Limb (tissue), 2 donors: ENCODE data around the gene GRM1.

ENCODE experiments used
- DNase-seq, 2 donors: peaks; one replicate each; pipeline ENCODE4 v3.0.0-alpha.2; 2016; ENCODE audit errors: extremely low spot score in 2 of 2

The GRM1 gene

DNA sequence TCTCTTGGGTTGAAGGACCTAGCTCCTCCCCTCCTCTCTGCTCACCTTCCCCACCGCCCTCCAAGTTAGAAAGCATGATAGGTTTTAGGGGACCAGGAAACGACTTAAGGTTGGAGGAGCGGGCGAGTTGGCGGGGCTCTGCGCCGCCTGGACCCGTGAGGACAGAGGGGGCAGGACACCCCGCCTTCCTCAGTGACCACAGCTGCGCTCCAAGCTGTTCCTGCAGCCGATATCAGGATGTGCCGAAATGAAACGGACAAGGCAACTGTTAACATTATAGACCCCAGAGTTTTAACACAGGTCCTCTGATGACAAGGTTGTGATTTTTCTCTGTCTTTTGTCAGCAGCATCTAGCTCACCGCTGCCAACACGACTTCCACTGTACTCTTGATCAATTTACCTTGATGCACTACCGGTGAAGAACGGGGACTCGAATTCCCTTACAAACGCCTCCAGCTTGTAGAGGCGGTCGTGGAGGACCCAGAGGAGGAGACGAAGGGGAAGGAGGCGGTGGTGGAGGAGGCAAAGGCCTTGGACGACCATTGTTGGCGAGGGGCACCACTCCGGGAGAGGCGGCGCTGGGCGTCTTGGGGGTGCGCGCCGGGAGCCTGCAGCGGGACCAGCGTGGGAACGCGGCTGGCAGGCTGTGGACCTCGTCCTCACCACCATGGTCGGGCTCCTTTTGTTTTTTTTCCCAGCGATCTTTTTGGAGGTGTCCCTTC, at the start of gene GRM1:
Gene GRM1, plus strand, starts transcription at position 212 of the 722 bp plus-strand sequence. Its CDS starts 456 bp downstream, at position 668.
- no peak for DNase-seq

DNA sequence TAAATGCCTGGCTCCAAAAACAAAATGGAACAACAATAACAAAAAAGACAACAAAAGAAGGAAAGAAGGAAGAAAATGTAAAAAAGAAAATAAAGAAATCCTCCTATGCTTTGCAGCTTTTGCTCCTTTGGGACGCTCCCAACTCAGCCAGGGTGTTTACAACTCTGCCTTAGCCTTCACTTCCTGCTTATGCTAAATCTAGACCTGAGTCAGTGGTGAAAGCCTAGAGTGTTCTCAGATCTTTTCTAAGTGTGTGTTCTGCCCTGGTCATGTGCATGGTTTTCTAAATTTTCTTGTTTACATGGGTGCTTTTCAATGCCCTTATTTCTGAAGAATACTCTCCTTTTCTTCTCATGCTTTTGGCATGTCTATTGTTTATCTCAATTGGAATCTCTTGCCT, 19.5 kb upstream of the GRM1 start:
- no peak for DNase-seq

DNA sequence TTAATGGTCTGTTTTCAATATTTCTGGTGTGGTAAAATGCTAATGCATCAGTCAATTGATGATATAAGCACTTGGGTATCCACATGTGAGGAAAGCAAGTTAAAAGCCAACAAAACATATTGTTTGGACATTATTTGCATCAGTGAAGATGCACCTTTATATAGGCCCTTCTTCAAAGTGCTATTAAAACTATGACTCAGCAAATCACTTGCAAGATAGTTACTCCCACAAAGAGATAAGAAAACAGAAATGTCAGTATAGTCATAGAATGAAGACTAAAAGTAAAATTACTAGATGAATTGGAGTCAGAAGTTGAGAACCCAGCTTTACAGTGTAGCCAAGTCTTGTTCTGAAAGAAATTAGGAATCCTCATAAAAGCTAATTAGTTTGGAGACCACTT, 14.6 kb upstream of the GRM1 start:
- no peak for DNase-seq

DNA sequence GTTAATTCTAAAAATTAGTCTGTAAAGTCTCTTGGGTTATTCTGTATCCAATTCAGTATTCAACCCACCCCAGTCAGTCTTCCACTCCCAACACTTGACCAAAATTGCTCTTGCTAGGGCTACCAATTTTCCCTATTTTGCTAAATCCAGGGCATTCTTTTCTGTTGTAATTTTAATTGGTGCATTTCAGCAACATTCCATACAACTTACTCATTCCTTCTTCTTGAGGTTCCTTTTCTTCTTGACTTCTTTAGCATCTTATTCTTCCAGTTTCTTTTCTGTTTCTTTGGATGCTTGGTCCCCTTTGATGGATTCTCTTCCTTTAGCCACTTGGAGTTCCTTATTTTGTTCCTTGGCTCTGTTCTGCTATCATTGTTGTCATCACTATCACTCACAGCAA, 11.2 kb upstream of the GRM1 start:
- no peak for DNase-seq

DNA sequence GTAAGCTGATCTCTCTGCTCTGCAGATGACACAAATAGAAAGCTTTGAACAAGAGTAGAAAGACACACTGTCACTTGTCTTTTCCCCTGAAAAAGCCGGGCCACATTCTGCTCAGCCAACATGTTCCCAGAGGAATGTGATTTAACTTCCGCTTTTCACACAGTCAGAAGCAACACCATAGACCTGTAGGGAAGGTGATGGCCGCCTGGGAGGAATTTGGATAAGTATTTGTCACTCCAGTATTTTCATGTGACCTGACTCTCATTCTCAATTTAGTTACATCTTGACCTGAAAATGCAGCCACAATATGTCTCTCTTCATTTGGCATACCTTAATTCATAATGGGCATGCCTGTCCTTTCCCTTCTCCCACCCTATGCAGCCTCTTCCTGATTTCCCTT, 2.0 kb upstream of the GRM1 start:
- DNase-seq = no peak

DNA sequence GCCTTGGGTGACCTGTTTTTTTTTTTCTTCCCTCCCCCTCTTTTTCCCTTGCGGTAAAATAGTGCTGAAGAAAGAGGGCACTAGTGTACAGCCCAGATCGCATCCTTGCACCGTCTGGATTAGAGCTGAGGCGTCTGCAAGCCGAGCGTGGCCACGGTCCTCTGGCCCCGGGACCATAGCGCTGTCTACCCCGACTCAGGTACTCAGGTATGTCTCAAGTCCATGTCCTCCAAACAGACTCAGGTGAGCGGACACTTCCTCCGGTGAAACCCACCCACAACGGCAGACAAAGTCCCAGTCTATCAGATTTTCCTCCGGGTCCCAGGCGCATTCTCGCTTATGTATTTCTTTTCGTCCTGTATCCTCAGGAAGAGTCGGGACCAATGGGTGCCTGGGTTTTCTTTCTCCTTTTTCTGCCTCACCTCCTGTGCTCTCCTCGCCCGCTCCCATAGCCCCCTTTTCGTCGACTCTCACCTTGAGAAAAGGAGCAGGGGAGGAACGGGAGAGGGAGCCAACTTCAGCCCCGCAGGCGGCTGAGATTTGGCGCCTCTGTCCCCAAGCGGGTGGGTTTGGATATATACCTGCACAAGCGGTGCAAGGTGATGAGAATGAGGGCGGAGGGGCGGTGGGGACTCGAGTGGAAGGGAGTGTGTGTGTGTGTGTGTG, 1.1 kb upstream of the GRM1 start:
- peak in 1 of 2 donors; percentile 31 for DNase-seq

DNA sequence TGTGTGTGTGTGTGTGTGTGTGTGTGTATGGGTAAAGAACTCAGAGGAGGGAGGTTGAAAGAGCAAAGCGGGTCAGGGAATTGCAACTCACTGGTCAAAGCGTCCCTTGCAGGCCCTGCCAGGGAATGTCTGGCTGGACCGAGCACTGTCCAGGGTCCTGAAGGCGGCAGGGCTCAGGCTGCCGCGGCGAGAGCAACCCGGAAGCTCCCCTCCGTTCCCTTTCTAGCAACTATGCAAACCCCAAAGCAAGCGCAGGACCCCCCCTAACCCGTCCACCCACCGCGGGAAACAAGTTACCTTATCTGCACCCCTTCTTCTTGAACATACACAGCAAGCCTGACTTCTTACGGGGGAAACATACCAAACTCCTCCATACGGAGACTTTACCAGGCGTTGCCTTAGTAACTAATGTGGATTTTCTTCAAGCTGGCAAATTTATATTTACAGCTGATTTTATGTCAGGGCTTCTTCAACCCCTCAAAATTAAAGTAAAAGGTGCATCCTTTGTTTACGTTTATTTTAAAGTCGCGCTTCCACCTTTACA, 538 bp upstream of the GRM1 start:
- DNase-seq = peak; percentile 67 to 83

DNA sequence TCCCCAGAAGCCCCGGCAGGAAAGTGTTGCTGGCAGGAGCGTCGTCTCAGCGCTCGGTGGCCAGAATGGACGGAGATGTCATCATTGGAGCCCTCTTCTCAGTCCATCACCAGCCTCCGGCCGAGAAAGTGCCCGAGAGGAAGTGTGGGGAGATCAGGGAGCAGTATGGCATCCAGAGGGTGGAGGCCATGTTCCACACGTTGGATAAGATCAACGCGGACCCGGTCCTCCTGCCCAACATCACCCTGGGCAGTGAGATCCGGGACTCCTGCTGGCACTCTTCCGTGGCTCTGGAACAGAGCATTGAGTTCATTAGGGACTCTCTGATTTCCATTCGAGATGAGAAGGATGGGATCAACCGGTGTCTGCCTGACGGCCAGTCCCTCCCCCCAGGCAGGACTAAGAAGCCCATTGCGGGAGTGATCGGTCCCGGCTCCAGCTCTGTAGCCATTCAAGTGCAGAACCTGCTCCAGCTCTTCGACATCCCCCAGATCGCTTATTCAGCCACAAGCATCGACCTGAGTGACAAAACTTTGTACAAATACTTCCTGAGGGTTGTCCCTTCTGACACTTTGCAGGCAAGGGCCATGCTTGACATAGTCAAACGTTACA, 817 bp downstream of the GRM1 start:
- no peak for DNase-seq

DNA sequence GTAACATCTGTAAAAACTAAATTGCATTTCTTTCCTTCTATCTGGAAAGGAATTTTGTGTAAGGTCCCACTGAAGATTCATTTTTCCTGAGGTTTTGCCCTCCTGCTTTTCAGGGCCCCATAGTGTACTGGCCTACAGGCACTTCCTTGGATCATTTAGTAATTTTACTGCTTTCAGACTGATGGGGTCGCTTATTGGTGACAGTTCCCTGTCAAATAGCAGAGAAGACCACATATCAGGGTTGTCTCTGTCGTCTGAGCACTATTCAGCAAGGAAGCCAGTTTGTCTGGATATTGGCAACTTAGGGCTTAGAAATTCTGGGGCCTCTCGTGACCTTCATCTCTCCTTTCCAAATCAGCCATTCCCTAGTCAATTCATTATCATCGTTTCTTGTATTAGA, 3.5 kb downstream of the GRM1 start:
- no peak for DNase-seq

DNA sequence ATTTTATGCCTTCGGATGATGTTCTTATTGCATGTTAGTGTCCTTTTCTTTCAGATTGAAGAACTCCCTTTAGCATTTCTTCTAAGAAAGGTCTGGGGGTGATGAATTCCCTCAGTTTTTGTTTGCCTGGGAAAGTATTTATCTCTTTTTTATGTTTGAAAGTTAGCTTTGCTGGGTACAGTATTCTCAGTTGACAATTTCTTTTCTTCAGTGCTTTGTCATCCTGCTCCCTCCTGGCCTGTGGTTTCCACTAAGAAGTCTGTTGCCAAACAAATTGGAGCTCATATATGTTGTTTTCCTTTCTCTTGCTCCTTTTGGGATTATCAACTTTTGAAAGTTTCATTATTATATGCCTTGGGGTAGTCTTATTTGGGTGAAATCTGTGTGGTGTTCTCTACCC, 11.5 kb downstream of the GRM1 start:
- DNase-seq = no peak

DNA sequence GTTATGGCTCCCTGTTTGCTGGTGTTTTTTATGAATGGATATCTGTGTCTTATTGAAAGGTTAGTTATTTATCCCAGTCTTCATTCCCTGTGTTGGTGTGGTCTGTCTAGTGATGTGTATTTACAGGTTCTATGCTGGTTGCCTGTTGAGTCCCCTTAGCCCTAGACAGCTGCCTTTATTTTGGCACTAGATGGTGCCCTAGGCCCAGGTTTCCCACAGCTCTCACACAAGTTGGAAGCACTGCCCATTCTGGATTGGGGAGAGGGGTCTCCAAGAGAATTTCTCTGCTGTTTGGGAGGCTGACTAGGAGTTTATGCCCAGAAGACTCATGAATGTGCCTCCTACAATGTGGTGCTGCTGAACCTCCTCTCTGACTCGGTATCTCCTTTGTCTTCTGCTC, 12.4 kb downstream of the GRM1 start:
- DNase-seq = no peak

DNA sequence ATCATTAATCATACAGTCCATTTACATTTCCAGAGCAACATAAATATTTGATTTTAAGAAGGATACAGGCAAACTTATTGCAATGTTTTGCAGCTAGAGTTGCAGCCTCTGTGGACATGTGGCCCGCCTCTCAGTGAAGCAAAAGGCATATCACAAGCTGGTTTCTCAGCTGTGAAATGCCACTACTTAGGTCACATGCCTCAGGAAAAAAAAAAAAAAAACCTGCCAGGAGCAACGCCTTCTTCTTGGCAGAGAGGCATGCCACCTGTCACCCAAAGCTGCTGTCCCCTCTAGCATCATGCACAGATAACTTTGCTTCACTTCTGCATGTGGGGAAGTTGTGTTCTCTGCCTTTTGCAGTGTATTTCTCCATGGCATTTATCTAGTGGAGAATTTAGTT, 18.5 kb downstream of the GRM1 start:
- DNase-seq = peak in 1 of 2 donors; percentile 11

DNA sequence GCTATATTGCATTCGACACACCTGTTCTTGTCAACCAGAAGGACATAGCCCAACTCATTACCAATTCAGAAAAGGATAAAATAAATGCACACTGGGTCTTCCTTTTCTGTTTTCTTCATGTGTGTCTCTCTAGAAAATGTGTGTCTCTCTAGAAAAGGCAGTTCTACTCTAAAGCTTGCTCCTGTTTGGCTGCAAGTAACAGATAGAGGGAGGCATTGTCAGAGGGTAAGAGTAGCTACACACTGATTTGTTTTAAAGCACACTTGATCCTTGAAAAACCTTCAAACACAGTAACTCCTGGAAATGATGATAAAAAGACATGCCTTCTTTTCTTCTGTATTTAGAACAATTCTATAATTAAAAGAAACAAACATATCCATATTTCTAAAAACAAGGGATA, 21.3 kb downstream of the GRM1 start:
- DNase-seq = no peak

DNA sequence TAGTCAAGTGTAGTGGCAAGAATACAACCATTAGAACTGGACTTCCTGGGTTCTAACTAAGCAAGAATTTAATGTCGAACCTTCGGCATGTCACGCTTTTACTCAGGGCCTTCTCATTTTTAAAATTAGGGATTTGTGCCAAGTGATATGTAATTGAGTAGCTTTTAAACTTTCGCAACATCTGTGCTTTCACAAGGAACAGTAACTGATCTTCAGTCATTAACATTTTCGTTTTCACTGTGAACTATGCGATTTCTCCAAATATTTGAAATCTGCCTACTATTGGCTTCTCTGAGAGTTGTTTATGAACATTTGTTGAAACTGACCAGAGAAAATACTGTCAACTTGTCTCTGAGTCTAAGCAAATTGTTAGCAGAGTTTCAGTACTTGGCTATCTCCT, 27.6 kb downstream of the GRM1 start:
- no peak for DNase-seq

DNA sequence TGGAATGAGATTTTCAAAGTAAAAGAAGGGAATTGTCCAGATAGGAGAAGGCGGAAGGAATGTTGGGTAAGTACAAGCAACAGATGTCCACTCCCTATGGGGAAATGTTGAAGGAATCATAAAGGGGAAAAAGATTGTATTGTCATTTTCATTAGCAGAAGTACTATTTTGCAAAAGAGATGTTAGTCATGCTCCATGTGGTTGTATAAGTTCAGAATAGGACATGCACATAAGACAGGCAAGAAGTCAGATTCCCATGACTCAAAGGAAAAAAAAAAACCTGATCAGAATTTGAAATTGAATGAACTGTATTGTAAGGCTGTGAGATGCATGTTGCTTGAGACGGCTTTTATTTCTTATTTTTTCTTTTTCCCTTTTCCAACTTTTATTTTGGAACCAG, 36.8 kb downstream of the GRM1 start:
- DNase-seq = no peak

DNA sequence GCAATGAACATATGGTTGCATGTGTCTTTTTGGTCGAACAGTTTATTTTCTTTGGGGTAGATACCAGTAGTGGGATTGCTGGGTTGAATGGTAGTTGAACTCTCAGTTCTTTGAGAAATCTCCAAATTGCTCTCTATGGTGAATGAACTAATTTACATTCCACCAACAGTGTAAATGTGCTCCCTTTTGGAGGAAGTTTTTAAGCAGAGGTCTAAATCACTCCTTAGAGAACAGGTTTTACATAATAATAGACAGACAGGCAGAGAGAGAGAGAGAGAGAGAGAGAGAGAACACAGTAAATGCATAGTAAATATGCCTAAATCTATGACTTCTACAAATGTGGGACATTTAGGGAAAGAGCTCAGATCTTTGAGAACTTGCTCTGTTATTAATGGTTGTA, 37.6 kb downstream of the GRM1 start:
- DNase-seq = no peak

DNA sequence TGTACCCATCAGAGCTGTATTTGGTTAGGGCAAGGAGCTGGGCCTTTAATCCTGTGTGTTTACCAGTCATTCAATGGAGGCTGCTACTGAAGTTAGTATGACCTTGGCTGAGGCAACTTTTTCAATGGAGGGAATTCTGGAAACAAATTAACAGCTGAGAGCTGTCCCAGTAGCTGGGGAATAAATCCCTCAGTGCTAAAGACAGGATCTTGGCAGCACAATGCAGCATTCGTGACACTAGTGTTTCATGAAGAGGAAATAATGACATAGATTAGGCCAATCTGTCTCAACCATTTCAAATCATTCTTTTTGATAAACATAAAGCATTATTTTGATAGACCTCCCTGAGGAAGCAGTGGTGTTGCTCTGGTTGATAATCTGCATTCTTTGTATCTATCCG, 42.9 kb downstream of the GRM1 start:
- DNase-seq = no peak

DNA sequence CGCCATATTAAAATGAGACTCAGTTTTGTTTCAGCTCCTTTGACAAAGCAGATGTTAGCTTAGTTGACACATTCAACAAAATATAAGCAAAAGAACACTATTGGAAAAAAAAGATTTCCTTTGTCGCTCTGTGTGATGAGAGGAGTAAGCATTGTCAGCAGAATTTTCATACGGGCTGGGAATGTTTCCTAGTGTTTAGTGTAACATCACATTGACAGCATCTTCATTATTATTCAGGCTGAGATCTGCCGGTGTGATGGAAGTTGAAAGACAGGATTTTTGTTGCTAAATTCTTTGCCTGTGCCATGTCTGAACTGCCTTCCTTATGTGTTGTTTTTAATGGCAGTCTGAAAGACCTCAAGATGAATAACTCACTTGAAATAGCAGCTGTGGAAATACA, 49.1 kb downstream of the GRM1 start:
- no peak for DNase-seq

DNA sequence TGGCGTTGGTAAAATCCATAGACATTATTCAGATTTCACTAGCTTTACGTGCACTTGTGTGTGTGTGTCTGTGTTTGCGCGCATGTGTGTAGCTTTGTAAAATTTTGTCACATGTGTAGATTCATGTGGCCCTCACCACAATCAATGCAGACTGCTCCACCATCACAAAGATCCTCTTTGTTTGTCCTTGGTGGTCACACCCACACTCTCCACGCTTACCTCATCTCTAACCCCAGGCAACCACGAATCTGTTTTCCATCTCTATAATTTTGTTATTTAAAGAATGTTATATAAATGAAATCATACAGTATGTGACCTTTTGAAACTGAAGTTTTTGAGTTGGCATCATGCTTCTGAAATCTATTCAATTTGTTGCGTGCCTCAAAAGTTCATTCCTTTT, 58.5 kb downstream of the GRM1 start:
- DNase-seq = no peak

DNA sequence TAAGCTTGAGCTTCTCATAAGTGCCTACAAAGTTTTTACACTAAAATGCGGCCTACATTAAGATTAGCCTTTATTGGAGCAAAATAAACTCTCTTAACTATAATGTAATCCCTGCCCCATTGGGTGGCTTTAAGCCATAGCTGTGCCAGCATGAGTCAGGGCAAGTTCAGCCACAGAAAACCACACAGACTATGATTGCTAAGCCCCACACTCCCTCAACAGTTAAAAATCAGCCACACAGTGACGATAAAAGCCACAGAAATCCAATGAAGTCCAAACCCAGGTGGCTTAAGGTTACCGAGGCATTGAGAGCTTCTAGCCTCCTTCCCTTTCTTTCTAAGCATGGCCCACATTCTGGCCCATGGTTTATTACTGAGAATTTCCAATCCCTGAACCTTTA, 61.6 kb downstream of the GRM1 start:
- no peak for DNase-seq

DNA sequence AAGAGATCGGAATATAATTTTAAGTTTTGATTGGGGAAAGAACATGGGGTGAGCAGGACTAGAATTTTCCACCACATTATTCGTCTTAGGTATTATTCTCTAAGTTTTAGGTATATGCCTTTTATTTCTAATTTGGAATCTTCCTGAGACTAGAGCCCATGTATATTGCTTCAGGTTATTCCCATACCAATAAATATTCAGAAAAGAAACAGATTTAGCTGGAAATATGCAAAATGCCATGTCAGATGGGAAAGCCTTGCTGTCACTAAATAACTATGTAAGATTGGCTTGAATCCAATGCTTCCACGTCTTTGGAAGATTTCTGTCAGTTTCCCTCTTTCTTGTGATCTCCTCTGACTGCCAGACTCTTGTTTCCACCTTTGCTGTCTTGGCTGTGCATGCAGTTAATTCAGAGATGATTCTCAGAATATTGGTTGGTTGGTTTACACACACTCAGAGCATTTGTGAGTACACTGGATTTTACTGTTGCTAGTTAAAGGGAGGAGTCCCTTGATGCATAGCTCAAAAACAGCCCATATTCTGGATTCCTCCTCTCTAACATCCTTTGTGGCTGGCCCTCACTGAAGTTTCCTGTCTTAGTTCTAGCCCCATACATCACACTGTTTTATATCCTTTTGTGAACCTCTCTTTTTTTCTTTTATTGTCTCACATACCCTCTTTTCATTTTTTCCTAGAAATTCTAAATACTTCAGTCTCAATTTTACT, 64.3 kb downstream of the GRM1 start:
- no peak for DNase-seq

DNA sequence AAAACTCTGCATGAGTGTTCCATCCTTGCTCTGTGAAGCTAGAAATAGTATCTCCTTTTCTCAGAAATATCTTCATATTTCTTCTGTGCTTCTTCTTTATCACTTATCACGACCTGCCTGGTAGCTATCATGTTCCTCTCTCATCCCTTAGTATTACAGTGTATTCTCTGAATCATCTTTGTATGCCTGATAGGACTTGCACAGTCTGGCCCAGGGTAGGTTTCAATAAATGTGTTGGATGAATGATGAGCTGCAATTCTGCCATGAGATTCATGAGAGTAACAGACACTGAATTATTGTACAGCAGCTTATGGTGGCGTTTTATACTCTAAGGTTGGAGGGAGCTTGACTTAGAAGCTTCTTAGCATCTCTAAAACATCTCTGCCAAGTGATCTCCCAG, 66.6 kb downstream of the GRM1 start:
- no peak for DNase-seq
